ENCODE measurements around the gene SLC27A2.

Gene SLC27A2

DNA sequence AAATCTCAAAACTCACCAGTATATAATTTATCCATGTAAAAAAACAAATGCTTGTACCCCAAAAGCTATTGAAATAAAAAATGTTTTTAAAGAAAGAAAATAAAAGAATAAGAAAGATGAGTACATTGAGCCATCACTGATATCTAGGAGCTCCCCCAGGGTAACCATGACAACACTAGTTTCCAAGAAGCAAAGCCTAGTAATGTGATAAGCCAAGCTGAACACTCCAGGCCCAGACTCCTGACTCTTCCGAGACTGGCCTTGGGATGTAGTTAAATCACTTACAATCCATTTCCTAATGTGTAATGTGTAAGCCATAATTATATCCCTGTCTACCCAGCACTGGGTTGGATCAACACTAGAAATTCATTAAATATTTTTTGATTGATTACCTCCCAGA, 41.9 kb upstream of the SLC27A2 start:
- no peaks in the 10 kb centered on the region for H3K27me3 ChIP-seq (ENCODE audit: insufficient read depth, insufficient read length)
- H3K9ac ChIP-seq (ENCODE audit: insufficient read length, low read depth), result no peak overlapping the region
- H3K4me3 ChIP-seq (ENCODE audit: insufficient read length, low read depth), result no peak overlapping the region
- no peak for DNase-seq (ENCODE audit: low read depth, low spot score)
- no peaks in the 10 kb centered on the region for H3K36me3 ChIP-seq (ENCODE audit: insufficient read depth, insufficient read length, low read length)
- no peak for TF ChIP-seq ZNF274 (IDR thresholded peaks at IDR 0.05; ENCODE audit: low read depth, low read length)
- no peak for TF ChIP-seq SUZ12 (IDR thresholded peaks at IDR 0.05; ENCODE audit: extremely low read depth, insufficient read depth, insufficient read length)
- no peak for TF ChIP-seq YY1 (IDR thresholded peaks at IDR 0.05; ENCODE audit: insufficient read depth, insufficient read length)
- no peaks in the 10 kb centered on the region for H3K9me3 ChIP-seq (ENCODE audit: insufficient read depth, low read length)
- no peaks in the 10 kb centered on the region for H3K4me1 ChIP-seq (ENCODE audit: insufficient read depth, insufficient read length)

DNA sequence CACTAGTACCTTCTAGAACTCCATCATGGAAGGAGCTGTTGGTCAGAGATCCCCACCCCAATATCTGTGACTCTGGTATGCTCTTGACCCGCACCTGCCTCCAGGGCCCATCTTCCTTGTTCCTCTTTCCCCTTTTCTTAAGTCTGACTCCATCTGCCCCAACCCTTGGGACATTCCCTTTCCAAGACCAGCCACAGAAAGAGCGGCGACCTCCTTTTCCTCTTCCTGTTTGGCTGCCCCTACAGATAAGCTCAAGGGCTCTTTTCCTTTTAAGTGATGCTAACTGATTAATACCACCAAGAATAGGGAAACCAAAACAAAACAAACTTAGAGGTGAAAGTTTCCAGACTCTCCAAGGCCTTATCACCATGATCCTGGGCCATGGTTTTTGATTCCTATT, 41.0 kb upstream of the SLC27A2 start:
- no peaks in the 10 kb centered on the region for H3K9me3 ChIP-seq (ENCODE audit: insufficient read depth, low read length)
- no peaks in the 10 kb centered on the region for H3K36me3 ChIP-seq (ENCODE audit: insufficient read depth, insufficient read length, low read length)
- H3K9ac ChIP-seq (ENCODE audit: insufficient read length, low read depth), result no peak overlapping the region
- no peak overlapping the region for H3K4me3 ChIP-seq (ENCODE audit: insufficient read length, low read depth)
- H3K4me1 ChIP-seq (ENCODE audit: insufficient read depth, insufficient read length), result no peaks in the 10 kb centered on the region
- TF ChIP-seq ZNF274 (IDR thresholded peaks at IDR 0.05; ENCODE audit: low read depth, low read length) (no peak), SUZ12 (IDR thresholded peaks at IDR 0.05; ENCODE audit: extremely low read depth, insufficient read depth, insufficient read length) (no peak), YY1 (IDR thresholded peaks at IDR 0.05; ENCODE audit: insufficient read depth, insufficient read length) (no peak)
- DNase-seq (ENCODE audit: low read depth, low spot score), result no peak
- H3K27me3 ChIP-seq (ENCODE audit: insufficient read depth, insufficient read length), result no peaks in the 10 kb centered on the region

DNA sequence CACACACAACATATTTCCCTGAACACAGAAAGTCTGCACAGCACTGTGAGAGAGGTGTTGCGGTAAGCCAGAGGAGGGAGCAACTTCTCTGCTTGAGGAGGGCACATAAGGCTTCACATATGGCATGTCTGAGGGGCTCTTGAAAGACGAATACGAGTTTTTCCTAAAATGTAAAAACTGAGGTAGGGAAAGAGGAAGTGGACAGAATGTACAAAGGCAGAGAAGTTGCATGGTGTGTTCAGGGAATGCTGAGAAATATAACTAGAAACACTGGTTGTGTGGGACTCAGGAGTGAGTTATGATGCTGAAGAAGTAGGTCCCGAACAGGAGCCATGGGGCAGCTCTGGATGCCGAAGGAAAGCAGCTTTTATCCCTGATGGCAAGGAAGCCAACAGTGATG, 40.1 kb upstream of the SLC27A2 start:
- H3K9ac ChIP-seq (ENCODE audit: insufficient read length, low read depth), result no peak overlapping the region
- H3K4me1 ChIP-seq (ENCODE audit: insufficient read depth, insufficient read length), result no peaks in the 10 kb centered on the region
- no peaks in the 10 kb centered on the region for H3K36me3 ChIP-seq (ENCODE audit: insufficient read depth, insufficient read length, low read length)
- no peak for TF ChIP-seq SUZ12 (IDR thresholded peaks at IDR 0.05; ENCODE audit: extremely low read depth, insufficient read depth, insufficient read length)
- TF ChIP-seq ZNF274 (IDR thresholded peaks at IDR 0.05; ENCODE audit: low read depth, low read length), result no peak
- TF ChIP-seq YY1 (IDR thresholded peaks at IDR 0.05; ENCODE audit: insufficient read depth, insufficient read length), result no peak
- H3K9me3 ChIP-seq (ENCODE audit: insufficient read depth, low read length), result no peaks in the 10 kb centered on the region
- H3K27me3 ChIP-seq (ENCODE audit: insufficient read depth, insufficient read length), result no peaks in the 10 kb centered on the region
- H3K4me3 ChIP-seq (ENCODE audit: insufficient read length, low read depth), result no peak overlapping the region
- no peak for DNase-seq (ENCODE audit: low read depth, low spot score)

DNA sequence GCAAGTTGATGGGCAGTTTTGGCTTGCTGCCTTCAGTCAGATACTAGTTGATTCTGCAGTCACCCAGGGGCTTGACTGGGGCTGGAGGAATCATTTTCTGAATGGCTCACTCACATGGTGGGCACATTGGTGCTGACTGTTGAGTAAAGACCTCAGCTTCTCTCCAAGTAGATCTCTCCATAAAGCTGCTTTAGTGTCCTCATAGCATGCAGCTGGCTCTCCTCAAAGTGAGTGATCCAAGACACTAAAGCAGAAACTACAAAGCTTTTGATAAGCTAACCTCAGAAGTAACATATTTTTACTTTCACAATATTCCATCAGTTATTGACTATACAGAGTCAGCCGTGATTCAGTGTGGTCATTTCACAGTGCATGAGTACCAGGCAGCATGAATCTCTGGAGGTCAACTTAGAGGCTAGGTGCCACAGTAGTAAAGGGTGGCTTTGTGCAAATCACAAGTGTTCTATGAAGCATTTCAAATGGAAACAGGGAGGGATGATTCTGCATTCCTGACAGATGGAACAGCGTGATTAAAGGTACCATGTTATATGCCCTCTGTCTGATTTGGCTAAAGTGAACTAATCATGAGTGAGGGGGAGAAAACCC, 38.6 kb upstream of the SLC27A2 start:
- Histone ChIP-seq H3K9me3 (ENCODE audit: insufficient read depth, low read length) (no peaks in the 10 kb centered on the region), H3K27me3 (ENCODE audit: insufficient read depth, insufficient read length) (no peaks in the 10 kb centered on the region), H3K4me3 (ENCODE audit: insufficient read length, low read depth) (no peak overlapping the region), H3K9ac (ENCODE audit: insufficient read length, low read depth) (no peak overlapping the region), H3K4me1 (ENCODE audit: insufficient read depth, insufficient read length) (no peaks in the 10 kb centered on the region), H3K36me3 (ENCODE audit: insufficient read depth, insufficient read length, low read length) (no peaks in the 10 kb centered on the region)
- TF ChIP-seq YY1 (IDR thresholded peaks at IDR 0.05; ENCODE audit: insufficient read depth, insufficient read length) (no peak), SUZ12 (IDR thresholded peaks at IDR 0.05; ENCODE audit: extremely low read depth, insufficient read depth, insufficient read length) (no peak), ZNF274 (IDR thresholded peaks at IDR 0.05; ENCODE audit: low read depth, low read length) (no peak)
- no peak for DNase-seq (ENCODE audit: low read depth, low spot score)

DNA sequence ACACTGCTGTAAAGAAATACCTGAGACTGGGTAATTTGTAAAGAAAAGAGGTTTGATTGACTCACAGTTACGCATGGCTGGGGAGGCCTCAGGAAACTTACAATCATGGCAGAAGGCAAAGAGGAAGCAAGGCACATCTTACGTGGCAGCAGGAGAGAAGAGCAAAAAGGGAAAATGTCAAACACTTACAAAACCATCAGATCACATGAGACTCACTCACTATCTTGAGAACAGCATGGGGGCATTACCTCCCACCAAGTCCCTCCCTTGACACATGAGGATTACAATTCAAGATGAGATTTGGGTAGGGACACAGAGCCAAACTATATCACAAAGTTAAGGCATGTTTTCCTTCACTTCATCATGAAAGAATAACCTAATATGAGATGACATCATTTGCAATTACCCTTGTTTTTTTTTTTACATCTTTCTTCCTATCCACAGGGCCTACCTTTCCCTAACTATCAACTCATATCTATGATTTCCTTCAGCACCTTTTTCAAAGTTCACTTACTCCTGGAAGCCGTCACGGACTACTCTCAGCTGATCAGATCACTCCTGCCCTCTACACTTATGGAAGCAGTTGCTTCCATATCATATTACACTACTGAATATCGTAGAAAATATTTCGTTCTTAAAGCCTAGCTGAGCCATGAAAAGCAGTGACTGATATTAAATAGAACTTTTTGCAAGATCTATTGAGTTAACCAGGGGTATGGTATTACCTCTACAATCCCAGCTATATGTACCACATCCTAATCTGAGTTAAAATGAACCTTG, 37.5 kb upstream of the SLC27A2 start:
- no peaks in the 10 kb centered on the region for H3K27me3 ChIP-seq (ENCODE audit: insufficient read depth, insufficient read length)
- no peak overlapping the region for H3K9ac ChIP-seq (ENCODE audit: insufficient read length, low read depth)
- TF ChIP-seq YY1 (IDR thresholded peaks at IDR 0.05; ENCODE audit: insufficient read depth, insufficient read length) (no peak), ZNF274 (IDR thresholded peaks at IDR 0.05; ENCODE audit: low read depth, low read length) (no peak), SUZ12 (IDR thresholded peaks at IDR 0.05; ENCODE audit: extremely low read depth, insufficient read depth, insufficient read length) (no peak)
- no peak overlapping the region for H3K4me3 ChIP-seq (ENCODE audit: insufficient read length, low read depth)
- no peaks in the 10 kb centered on the region for H3K36me3 ChIP-seq (ENCODE audit: insufficient read depth, insufficient read length, low read length)
- DNase-seq (ENCODE audit: low read depth, low spot score), result no peak
- no peaks in the 10 kb centered on the region for H3K4me1 ChIP-seq (ENCODE audit: insufficient read depth, insufficient read length)
- H3K9me3 ChIP-seq (ENCODE audit: insufficient read depth, low read length), result no peaks in the 10 kb centered on the region

DNA sequence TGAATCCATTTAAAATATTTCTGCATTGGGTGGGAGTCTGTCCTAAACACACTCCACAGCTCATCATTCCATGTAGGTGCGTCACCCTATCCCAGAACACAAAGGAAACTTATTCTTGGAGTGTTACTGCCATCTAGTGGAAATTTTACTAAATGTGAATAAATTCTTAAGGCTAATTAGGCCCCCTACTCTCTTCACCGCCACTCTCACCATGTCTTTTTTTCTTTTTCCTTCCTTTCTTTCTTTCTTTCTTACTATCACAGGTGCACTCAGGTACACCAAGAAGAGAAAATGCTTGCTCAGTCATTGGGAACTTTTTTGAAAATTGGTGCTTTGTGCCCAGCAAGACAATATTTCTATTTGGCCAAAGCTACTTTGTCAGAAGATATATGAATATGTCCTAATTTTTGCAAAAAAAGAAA, 36.5 kb upstream of the SLC27A2 start:
- Histone ChIP-seq H3K4me1 (ENCODE audit: insufficient read depth, insufficient read length) (no peaks in the 10 kb centered on the region), H3K4me3 (ENCODE audit: insufficient read length, low read depth) (no peak overlapping the region), H3K9me3 (ENCODE audit: insufficient read depth, low read length) (no peaks in the 10 kb centered on the region), H3K27me3 (ENCODE audit: insufficient read depth, insufficient read length) (no peaks in the 10 kb centered on the region), H3K36me3 (ENCODE audit: insufficient read depth, insufficient read length, low read length) (no peaks in the 10 kb centered on the region), H3K9ac (ENCODE audit: insufficient read length, low read depth) (no peak overlapping the region)
- peak; percentile 47 for DNase-seq (ENCODE audit: low read depth, low spot score)
- TF ChIP-seq YY1 (IDR thresholded peaks at IDR 0.05; ENCODE audit: insufficient read depth, insufficient read length) (no peak), ZNF274 (IDR thresholded peaks at IDR 0.05; ENCODE audit: low read depth, low read length) (no peak), SUZ12 (IDR thresholded peaks at IDR 0.05; ENCODE audit: extremely low read depth, insufficient read depth, insufficient read length) (no peak)

DNA sequence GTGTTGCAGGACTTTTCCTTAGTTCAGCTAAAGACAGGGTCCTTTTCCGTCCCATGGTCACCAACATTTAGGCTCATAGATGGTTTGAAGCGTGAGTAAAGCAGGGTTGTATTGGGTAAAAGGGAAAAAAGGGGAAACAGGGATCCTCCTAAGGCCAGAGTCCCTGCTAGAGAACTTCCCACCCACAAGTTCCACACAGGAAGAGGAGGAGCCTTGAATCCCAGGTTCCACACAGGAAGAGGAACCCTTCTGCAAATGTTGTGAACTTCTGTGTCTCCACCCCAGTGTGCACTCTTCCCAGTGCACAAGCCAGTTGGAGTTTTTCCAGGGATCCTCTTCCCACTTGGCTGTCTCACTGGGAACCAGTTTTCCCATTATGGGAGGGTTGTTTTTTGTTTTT, 35.4 kb upstream of the SLC27A2 start:
- no peaks in the 10 kb centered on the region for H3K4me1 ChIP-seq (ENCODE audit: insufficient read depth, insufficient read length)
- H3K9me3 ChIP-seq (ENCODE audit: insufficient read depth, low read length), result no peaks in the 10 kb centered on the region
- no peaks in the 10 kb centered on the region for H3K27me3 ChIP-seq (ENCODE audit: insufficient read depth, insufficient read length)
- TF ChIP-seq ZNF274 (IDR thresholded peaks at IDR 0.05; ENCODE audit: low read depth, low read length), result no peak
- no peak for TF ChIP-seq YY1 (IDR thresholded peaks at IDR 0.05; ENCODE audit: insufficient read depth, insufficient read length)
- TF ChIP-seq SUZ12 (IDR thresholded peaks at IDR 0.05; ENCODE audit: extremely low read depth, insufficient read depth, insufficient read length), result no peak
- no peaks in the 10 kb centered on the region for H3K36me3 ChIP-seq (ENCODE audit: insufficient read depth, insufficient read length, low read length)
- no peak for DNase-seq (ENCODE audit: low read depth, low spot score)
- no peak overlapping the region for H3K9ac ChIP-seq (ENCODE audit: insufficient read length, low read depth)
- H3K4me3 ChIP-seq (ENCODE audit: insufficient read length, low read depth), result no peak overlapping the region
